Hypothalamus (tissue), 51 donors: ENCODE data around the gene ACSBG1.

Source experiments
- DNase-seq, 51 donors: peaks; one replicate each; lab custom pipeline; 2025; lab: John Stamatoyannopoulos, UW

The ACSBG1 gene

DNA sequence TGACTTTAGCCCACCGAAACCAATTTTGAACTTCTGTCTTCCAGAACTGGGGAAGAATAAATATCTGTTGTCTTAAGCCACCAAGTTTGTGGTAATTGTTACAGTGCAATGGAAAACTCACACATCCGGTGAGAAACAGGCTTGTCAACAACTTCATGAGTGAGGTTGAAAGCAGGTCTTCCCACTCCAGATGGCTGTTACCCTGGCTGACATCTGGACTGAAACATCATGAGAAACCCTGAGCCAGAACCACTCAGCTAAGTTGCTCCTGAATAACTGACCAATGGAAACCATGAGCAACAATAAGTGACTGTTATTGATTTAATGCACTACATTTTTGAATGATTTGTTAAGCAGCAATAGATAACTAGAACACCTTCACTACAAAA lies 10.3 kb downstream of the ACSBG1 start:
- DNase-seq: no peak

DNA sequence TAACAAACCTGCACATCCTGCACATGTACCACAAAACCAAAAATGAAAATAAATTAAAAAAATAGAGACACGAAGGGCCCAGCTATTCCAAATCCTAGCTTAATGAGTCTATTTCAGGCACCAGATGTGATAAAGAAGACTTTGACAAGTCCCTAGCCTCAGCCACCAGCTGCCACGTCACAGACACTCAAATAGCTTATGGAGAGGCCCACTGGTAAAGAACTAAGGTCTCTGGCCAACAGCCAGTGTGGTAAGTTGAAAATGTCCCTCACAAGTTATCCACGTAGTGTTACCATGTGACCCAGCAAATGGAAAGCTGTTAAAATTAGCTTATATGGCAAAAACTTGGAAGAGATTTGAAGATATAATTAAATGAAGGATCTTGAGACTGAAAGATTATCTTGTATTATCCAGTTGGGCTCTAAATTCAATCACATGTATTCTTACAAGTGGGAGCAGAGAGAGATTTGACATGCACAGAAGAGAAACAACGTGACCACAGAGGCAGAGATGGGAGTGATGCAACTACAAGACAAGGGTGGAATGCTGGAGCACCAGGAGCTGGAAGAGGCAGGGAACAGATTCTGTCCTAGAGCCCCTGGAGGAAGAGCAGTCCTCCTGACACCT lies 10.9 kb downstream of the ACSBG1 start:
- DNase-seq: no peak

DNA sequence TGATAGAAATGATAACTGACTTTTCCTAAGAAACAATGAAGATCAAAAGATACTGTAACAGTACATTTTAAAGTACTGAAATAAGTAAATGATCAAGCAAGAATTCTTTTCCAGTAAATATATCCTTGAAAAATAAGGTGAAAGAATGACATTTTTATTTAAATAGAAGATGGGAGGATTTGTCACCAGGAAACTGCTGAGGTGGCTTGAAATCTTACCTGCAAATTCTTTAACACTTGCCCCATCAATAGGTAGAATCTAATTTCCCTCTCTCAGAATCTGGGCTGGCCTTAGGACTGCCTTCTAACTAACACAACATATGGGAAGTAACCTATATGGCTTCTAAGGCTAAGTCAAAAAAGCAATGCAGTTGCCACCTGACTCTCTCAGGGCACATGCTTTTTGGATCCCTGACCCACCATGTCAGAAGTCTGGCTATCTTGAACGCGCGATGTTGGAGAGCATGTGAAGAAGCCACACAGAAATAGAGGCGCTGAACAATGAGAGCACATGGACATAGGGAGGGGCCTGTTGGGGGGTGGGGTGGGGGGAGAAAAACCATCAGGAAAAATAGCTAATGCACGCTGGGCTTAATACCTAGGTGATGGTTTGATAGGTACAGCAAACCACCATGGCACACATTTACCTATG lies 11.5 kb downstream of the ACSBG1 start:
- no peak for DNase-seq

DNA sequence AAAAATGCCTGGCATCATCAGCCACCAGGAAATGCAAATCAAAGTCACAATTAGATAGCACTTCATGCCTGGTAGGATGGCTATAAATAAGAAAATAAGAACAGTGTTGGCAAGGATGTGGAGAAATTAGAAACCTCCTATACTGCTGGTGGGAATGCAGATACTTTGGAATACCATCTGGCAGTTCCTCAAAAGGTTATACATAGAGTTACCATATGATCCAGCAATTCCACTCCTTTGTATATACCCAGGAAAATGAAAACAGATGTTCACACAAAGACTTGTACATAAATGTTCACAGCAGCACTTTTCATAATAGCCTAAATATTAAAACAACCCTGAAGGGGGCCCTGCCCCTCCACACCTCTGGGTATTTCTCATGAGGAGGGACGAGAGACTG lies 13.7 kb downstream of the ACSBG1 start:
- DNase-seq: no peak

DNA sequence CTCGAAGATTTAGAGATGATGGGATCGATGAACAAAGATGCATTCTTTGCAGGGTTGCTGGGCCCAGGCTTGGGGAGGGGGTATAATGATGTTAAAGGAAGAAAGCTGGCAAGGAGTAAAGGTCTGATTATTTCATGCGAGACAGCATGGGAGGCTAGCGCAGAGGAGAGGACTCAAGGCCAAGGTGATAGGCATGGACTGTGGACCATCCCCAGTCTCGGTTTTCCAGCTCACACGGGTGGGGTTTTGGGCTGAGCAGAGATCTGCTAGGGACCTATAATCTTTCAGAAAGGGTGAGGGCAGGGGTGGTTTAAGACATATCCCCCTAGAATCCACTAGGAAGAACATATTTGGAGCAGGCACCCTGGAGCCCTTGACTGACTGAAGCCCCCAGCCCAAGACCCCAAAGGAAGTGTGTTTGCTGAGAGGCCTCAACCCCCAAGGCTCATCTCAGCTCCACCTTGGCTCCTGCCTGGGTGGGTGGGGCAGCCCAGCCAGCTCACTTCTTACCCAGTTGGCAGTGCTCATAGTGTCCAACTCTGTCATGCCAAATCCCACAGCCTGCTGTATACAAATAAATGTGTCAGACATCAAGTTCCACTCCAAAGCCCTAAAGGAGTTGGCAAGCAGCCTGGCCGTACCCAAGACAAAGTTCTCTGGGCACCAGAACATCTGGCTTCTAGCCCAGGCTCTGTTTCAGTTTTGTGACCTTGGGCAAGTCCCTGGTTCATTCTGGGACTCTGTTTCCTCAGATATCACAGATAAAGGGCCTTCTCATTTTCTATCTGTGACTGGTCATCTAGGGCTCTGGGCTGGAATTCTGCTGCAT lies 17.9 kb downstream of the ACSBG1 start:
- peak in 32 of 51 donors; percentile 25 to 88 (median 64) for DNase-seq

DNA sequence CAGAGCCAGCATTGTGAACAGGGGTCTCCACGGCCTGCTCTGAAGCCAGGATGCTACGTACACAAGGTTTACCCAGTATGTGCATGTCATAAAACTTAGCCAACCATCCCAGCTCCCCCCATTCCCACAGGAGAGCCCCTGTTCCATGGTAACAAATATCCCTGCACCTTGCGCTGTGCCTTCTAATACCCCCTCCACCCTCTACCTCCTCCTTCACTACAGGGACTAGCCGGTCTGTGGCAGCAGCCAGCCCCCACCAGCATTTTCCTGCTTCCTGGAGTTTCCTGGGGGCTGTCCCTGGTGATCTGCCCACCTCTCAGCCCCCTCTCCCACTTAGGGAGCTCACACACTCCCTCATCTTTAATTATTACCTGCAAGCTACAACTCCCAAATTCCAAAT lies 20.4 kb downstream of the ACSBG1 start:
- no peak for DNase-seq

DNA sequence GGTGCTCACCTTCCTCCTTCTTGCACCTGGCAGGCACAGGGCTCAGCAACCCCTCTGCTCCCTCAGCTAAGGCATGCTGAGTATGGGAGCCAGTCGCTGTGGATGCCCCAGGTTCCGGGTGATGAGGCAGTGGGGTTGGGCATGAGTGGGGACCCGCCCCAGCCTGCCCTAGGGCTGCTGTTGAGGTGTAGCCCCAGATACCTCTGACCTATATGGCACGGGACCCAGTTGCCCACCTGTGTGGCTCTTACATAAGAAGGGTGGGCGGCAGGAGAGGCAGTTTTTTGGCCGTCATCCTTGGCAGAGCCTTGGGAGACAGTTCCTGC lies 21.0 kb downstream of the ACSBG1 start:
- DNase-seq: no peak

DNA sequence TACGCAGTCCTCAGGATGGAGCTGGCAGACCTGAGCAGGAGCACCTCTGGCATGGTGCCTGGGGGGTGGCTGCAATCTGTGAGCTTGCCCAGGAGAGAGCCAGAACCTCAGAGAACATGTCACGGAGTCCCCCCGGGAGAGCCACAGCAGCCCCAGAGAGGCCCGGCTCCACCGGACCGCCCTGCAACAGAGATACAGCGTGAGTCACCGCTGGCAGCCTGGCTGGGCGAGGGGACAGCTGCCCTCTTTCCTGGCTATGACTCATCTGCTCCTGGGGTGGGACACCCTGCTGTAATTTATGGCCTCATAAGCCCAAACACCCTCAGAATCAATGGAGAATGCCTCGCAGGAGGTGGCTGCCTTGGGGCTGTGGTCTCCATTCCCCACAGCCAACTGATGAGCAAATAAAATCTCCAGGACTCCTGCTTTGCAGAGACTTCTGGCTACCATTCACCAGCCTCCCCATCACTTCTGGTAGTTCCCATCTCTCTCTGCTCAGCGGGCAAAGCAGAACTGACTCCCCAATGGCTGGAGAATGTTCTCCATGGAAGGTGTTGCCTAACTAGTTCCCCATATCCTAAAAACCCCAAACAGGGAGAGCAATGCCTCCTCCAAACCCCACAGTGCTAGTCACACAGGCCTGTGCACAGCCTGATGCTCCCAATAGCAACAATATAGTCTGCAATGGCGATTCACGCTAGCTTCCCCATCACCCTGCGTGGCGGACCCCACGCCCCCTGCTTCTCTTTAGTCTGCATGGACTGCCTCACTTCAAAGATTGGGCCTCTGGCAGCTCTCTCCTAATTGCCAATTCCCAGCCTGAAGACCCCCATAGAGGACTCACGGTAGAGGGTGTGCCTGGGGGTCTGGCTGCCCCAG lies 21.6 kb downstream of the ACSBG1 start:
- DNase-seq: peak in 24 of 51 donors; percentile 34 to 83 (median 54)

DNA sequence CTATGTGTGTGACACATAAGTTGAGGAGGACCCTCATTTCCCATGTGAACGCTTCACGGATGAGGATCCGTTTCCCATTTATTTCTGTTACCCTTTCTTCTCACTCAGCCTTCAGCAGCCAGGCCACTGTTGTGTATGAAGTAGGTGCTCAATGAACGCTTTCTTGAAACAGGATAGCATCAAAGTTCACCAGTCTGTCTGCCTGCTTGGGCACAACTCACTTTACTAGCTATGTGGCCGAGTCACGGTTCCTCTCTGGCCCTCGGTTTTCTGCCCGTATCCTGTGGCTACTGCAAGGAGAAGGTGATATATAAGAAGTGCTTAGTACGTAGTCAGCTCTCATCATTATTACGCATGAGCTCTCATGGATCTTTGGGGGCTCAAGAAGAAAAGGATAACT lies 22.4 kb downstream of the ACSBG1 start:
- DNase-seq: no peak

DNA sequence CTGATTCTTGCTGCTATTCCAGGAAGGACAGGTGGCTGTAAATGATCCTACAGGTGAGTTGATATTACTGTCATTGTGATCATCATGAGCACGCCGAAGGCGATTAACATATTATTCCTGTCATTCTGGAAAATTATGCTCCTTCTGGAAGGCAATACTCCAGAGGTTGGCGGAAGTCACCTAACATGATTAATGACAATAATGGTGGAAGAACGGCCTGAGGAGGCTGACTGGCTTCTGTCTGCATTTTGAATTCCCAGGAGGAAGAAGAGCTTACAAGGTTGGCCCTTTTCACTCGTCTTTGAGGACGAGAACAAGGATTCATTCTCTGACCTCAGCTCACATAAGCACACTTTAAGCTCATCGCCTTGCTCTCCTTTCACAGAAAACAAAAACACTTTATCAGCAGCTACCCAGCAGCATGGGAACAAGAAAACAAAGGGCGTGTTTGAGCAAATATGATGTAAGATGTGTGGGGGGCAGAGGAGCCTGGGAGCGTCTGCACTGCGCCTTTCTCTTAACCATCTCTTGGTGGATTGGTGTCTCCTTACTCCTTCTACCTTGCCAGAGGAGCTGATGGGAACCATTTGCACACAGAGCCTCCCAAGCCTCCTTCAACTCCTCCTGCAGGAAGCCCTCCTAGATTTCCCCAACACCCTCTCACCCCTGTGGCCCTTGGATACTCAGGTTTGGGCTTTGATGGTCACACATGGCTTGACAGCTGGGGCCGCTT lies 23.0 kb downstream of the ACSBG1 start:
- peak in 1 of 51 donors; percentile 55 for DNase-seq

DNA sequence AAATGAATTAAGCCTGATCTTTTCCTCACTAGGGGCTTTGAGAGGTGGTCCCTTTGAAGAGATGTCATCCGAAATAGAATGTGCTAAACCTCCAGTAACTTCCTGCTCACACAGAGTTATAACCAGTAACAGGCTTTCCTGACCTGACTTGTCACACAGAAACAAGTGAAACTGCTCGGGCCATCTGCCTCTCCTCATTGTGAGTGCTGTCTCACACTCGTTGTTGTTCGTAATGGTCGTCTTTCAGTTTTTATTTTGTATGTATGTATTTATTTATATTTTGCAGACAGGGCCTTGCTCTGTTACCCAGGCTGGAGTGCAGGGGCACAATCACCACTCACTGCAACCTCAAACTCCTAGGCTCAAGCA lies 24.0 kb downstream of the ACSBG1 start:
- DNase-seq: peak in 1 of 51 donors; percentile 27

DNA sequence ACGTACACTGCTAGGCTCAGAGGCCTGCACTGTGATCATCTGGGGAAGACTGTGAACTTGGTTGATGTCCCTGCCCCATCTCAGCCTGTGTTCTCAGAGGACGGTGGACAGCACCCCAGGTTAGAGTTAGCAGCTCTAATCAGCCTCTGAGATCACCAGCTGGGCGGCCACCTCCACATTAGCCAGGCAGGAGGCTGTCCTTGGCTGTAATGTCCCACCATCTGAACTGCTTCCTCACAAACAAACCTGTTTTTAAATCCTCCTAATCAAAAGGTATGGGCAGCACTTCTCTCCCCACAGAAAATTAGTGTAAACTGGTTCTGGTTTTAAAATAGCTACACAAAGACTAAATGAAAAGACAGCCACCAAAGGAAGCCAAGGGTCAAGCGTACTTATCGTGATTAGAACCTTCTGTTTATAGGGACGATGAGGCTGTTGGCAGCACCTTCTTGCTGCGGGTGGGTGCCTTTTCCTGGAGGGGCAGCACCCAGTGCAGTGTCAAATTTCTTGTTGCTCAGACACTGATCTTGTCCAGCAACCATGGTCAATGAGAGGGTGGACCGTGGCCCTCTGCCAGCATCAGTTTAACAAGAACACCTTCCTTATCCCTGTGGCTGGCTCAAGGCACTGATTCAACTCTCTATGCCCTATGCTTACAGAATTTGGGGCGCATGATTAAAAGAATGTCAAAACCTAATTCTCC lies 24.6 kb downstream of the ACSBG1 start:
- DNase-seq: no peak

DNA sequence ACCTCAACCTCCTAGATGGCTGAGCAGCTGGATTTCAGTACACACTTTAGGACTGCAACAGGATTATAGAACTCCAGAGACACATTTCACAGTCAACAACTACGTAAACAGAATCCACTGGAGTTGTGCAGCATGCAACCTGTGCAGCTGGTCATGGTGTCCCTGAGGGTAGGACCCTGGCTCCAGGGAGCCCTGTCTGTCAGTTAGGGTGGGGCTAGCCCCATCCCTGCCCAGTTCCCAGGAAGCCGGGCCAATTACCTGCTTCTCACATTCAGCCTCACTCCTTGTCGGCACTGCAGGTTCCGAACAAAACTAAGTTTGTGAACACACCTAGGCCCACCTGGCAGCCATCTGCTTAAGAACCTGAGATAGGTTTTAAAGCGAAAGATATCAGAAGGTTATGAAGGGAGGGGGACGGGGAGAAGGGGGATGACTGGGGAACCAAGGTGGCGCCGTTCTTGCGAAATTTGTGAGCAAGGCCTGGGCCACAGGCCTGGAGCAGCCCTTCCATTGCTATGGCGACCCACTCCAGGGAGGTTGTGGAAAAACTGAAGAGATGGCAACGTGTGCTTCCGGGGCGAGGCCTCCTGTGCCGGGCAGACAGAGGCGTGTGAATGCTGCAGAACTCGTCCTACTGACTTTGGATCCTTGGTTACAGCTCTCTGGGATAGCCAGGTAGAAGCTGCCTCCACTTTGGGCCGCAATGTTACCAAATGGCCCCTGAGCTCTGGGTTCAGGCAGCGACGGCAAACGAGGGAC lies 25.3 kb downstream of the ACSBG1 start:
- DNase-seq: peak in 8 of 51 donors; percentile 26 to 59 (median 50)

DNA sequence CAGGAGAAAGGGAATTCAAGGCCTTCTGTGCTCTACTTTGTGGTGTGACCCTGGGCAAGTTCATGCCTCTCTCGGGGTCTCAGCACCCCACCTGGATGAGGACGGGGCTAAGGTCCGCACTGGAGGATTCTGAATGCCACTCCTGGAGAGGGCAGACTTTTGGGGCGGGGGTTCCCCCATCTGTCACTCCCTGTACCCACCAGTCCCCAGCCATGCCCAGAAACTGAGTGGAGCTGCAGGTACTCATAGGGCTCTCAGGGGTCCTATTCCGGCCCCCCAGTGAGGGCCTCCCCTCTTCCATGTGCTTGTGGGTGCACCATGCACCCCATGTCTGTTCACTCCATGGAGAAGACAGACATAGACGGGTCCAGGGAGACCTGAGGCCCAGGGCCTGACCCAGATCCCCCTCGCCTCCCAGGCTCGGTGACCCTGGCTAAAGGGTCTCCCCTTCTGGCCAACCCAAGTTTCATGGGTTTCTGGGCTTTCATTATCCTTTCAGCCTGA lies 26.0 kb downstream of the ACSBG1 start:
- DNase-seq: no peak

DNA sequence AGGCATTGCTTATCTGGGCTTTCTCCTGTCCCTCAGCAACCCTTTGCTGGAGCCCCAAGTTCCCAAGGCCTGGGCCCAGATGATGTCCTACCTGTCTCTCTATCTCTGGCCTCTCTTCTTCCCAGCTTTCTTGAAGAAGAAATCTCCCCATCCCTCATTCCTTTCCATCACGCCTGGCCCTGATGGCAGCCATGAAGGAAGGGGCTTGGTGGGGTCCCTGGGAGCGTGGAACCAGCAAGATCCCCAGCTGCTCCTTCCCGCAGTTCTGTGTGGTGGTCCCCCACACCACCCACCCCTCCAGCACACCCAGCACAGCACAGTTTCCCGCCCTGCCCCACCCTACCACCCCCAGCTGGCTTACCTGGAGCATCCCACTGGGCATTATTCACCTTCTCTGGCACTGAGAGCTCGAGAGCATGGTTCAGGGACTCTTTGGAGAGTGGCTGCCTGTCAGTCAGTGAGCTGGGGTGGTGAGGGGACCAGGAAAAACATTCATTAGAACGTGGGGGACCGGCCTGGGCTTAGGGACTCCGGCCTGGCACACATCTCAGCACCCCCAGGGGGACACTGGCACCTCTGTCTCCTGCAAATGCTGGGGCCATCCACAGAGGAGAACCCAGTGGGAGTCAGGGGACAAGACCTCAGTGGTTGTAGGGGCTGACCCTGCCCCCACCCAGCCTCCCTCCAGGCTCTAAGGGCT lies 26.6 kb downstream of the ACSBG1 start:
- no peak for DNase-seq

DNA sequence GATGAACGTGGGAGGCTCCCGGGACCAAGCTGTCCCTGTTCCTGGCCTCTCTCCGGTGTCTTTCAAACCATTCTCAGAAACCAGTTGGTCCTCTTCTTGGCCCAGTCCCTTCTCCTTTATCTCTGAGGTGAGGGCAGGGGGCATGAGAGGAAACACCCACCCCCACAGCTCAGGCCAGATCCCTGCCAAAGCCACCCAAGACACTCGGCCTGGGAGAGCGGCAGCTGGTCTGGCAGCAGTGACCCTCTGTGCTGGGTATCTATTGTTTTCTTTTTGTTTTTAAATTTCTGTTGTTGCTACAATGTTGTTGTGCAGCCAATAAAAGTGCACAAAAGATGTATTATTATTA lies 27.3 kb downstream of the ACSBG1 start:
- peak in 1 of 51 donors; percentile 26 for DNase-seq

DNA sequence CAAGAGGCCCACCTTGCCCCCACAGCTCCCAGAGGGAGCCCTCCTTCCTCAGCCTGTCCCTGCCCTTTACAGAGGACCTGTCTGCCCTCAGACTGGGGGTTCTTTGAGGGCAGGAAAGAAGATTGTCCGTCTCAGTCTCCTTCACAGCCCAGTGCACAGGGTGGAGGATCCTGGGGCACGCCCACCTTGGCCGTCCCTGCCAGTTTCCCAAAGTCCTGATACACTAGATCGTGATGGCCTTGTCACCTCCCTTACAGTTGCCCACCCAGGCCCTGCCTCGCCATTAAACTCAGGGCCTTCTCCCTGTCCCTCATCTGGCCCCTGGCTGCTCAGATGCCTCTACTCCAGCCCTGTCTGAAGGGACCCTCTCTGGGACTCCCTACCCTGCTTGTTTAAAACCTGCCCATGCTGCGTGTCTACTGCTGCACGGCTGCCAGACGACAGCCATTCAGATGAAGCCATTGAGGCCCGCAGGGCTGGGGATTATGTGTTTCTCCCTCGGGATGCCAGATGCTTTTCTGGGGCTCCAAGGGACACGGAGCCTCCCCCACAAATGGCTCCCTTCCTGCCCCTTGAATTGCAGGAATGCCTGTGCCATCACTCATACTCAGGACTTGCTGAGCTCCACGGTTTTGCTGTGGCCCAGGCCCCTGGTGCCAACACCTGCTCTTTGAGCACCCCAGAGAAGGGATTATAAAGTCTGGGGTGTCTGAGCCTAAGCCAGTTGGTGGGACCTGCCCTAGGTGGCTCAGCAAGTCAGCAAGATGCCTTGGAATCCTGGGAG lies 27.8 kb downstream of the ACSBG1 start:
- DNase-seq: peak in 3 of 51 donors; percentile 26 to 49 (median 45)
